GM18873 (cell line): Measurements from ENCODE around the gene ARHGAP27.
"Not testable (repeated sequence)": the region's sequence is repeated elsewhere in the genome, so short reads cannot be mapped to it uniquely, and the experiment has no call there.

Source experiments
- ATAC-seq: cut with Tn5 transposase; IDR thresholded peaks from one replicate; pipeline ENCODE4 v1.9.1; 2021; ENCODE audit warnings: mild to moderate bottlenecking, moderate library complexity, moderate number of reproducible peaks; ENCODE audit not compliant: unreplicated experiment, low FRiP score

Gene ARHGAP27

GRCh38 chr17:45432405-45433158 lies at the start of gene ARHGAP27:
TSS of gene ARHGAP27 (minus strand) at chr17:45432870. CDS start at chr17:45430279, 2,591 bp downstream.
- ATAC-seq = no peak

GRCh38 chr17:45482317-45482716 lies 49.6 kb upstream of the ARHGAP27 start:
- ATAC-seq = not testable (repeated sequence)

GRCh38 chr17:45475436-45475835 lies 42.8 kb upstream of the ARHGAP27 start:
- not testable (repeated sequence) for ATAC-seq

GRCh38 chr17:45472249-45472648 lies 39.6 kb upstream of the ARHGAP27 start:
- ATAC-seq = not testable (repeated sequence)

GRCh38 chr17:45469204-45469563 lies 36.5 kb upstream of the ARHGAP27 start:
- not testable (repeated sequence) for ATAC-seq

GRCh38 chr17:45468293-45469203 lies 35.9 kb upstream of the ARHGAP27 start:
- ATAC-seq = not testable (repeated sequence)

- ATAC-seq = peak; percentile 69
Measured at GRCh38 chr17:45461524-45462327, 29.1 kb upstream of the ARHGAP27 start.

- not testable (repeated sequence) for ATAC-seq
Measured at GRCh38 chr17:45460422-45460821, 27.8 kb upstream of the ARHGAP27 start.

- ATAC-seq = not testable (repeated sequence)
Measured at GRCh38 chr17:45454341-45454740, 21.7 kb upstream of the ARHGAP27 start.

- not testable (repeated sequence) for ATAC-seq
Measured at GRCh38 chr17:45453731-45454130, 21.1 kb upstream of the ARHGAP27 start.

- not testable (repeated sequence) for ATAC-seq
Measured at GRCh38 chr17:45453225-45453534, 20.5 kb upstream of the ARHGAP27 start.

- not testable (repeated sequence) for ATAC-seq
Measured at GRCh38 chr17:45452329-45453224, 19.9 kb upstream of the ARHGAP27 start.

GRCh38 chr17:45451660-45452059 lies 19.0 kb upstream of the ARHGAP27 start:
- ATAC-seq = not testable (repeated sequence)

GRCh38 chr17:45451131-45451530 lies 18.5 kb upstream of the ARHGAP27 start:
- no peak for ATAC-seq

- not testable (repeated sequence) for ATAC-seq
Measured at GRCh38 chr17:45449708-45450329, 17.1 kb upstream of the ARHGAP27 start.

GRCh38 chr17:45449260-45449659 lies 16.6 kb upstream of the ARHGAP27 start:
- not testable (repeated sequence) for ATAC-seq

GRCh38 chr17:45448483-45448882 lies 15.8 kb upstream of the ARHGAP27 start:
- not testable (repeated sequence) for ATAC-seq

- not testable (repeated sequence) for ATAC-seq
Measured at GRCh38 chr17:45448066-45448465, 15.4 kb upstream of the ARHGAP27 start.

GRCh38 chr17:45447650-45448049 lies 15.0 kb upstream of the ARHGAP27 start:
- not testable (repeated sequence) for ATAC-seq
